ENCODE results near the gene DDX60. TPM values are rescaled to one million over a fixed set of nuclear protein-coding genes. Genes with fewer than 3 reads are reported as not detected.

DDX60 gene
- total RNA-seq, 1 donor from 2014 or later: 34.6 TPM

- Histone ChIP-seq H3K27ac (no peak overlapping the region), H3K4me3 (no peak overlapping the region), H3K4me1 (no peaks in the 10 kb centered on the region), H3K27me3 (ENCODE audit: low read depth) (no peaks in the 10 kb centered on the region), H3K9me3 (no peaks in the 10 kb centered on the region), H3K36me3 (no peaks in the 10 kb centered on the region)
- no peak for TF ChIP-seq CTCF (IDR thresholded peaks at IDR 0.05)
- ATAC-seq (no peak), DNase-seq (no peak)
- intact Hi-C loops (cut with DNase I): no loop called here
Measured at GRCh38 chr4:168188754-168189153, 129.8 kb downstream of the DDX60 start.

- intact Hi-C loops (cut with DNase I): no loop called here
- no peak for DNase-seq
Measured at GRCh38 chr4:168183717-168184571, 134.6 kb downstream of the DDX60 start.

GRCh38 chr4:168177546-168178149, 140.9 kb downstream of the DDX60 start:
- DNase-seq (no peak), ATAC-seq (no peak)
- H3K4me3 ChIP-seq: no peak overlapping the region
- no peak overlapping the region for H3K27ac ChIP-seq
- no peaks in the 10 kb centered on the region for H3K4me1 ChIP-seq
- no peaks in the 10 kb centered on the region for H3K36me3 ChIP-seq
- no peaks in the 10 kb centered on the region for H3K27me3 ChIP-seq (ENCODE audit: low read depth)
- intact Hi-C loops (cut with DNase I): no loop called here
- no peaks in the 10 kb centered on the region for H3K9me3 ChIP-seq
- TF ChIP-seq CTCF (IDR thresholded peaks at IDR 0.05): no peak

More at GRCh38 chr4:168183717-168184571, 134.6 kb downstream of the DDX60 start:
- Histone ChIP-seq H3K27ac (no peak overlapping the region), H3K4me1 (no peaks in the 10 kb centered on the region), H3K27me3 (ENCODE audit: low read depth) (no peaks in the 10 kb centered on the region), H3K4me3 (no peak overlapping the region), H3K36me3 (no peaks in the 10 kb centered on the region), H3K9me3 (no peaks in the 10 kb centered on the region)
- ATAC-seq: no peak
- TF ChIP-seq CTCF (IDR thresholded peaks at IDR 0.05): peak; percentile 44

GRCh38 chr4:168174308-168174707, 144.2 kb downstream of the DDX60 start:
- no peaks in the 10 kb centered on the region for H3K9me3 ChIP-seq
- no peak for DNase-seq
- H3K27me3 ChIP-seq (ENCODE audit: low read depth): no peaks in the 10 kb centered on the region
- no peaks in the 10 kb centered on the region for H3K36me3 ChIP-seq
- no peak for TF ChIP-seq CTCF (IDR thresholded peaks at IDR 0.05)
- no peaks in the 10 kb centered on the region for H3K4me1 ChIP-seq
- no peak overlapping the region for H3K4me3 ChIP-seq
- intact Hi-C loops (cut with DNase I): no loop called here
- no peak for ATAC-seq
- H3K27ac ChIP-seq: no peak overlapping the region

GRCh38 chr4:168167714-168168284, 150.8 kb downstream of the DDX60 start:
- no peak for DNase-seq
- intact Hi-C loops (cut with DNase I): no loop called here
- Histone ChIP-seq H3K36me3 (no peaks in the 10 kb centered on the region), H3K27ac (no peak overlapping the region), H3K27me3 (ENCODE audit: low read depth) (no peaks in the 10 kb centered on the region), H3K4me1 (no peaks in the 10 kb centered on the region), H3K4me3 (no peak overlapping the region), H3K9me3 (no peaks in the 10 kb centered on the region)
- no peak for TF ChIP-seq CTCF (IDR thresholded peaks at IDR 0.05)
- peak; percentile 70 to 91 for ATAC-seq

Other genes starting within 250 kb of the DDX60 start
- gene ANXA10, start 226.2 kb downstream of the DDX60 start, total RNA-seq: not detected
- 58.9 TPM for gene DDX60L, start 161.7 kb upstream of the DDX60 start, total RNA-seq
- gene PALLD, start 178.3 kb upstream of the DDX60 start, total RNA-seq: 91.9 TPM